ENCODE results near the gene ATP8B3. TPM values are rescaled to one million over a fixed set of nuclear protein-coding genes. Genes with fewer than 3 reads are reported as not detected.

ATP8B3 gene
- total and polyA plus RNA-seq, 3 donors from 2014 or later = 33.2 to 84.2 (median 38.0) TPM

- Histone ChIP-seq H3K4me1 (peaks cover 81% of the 10 kb centered on the region), H3K27ac (peak overlapping the region; percentile 75 to 85), H3K9me3 (no peaks in the 10 kb centered on the region), H3K36me3 (ENCODE audit: low read depth, missing control alignments) (no peaks in the 10 kb centered on the region), H3K27me3 (no peaks in the 10 kb centered on the region), H3K4me3 (peak overlapping the region; percentile 16 to 58)
- no peak for TF ChIP-seq POLR2A (IDR thresholded peaks at IDR 0.05)
- TF ChIP-seq CTCF (IDR thresholded peaks at IDR 0.05) = no peak
- intact Hi-C loops (cut with DNase I; ENCODE audit: low total_unique reads) = no loop called here
- peak; percentile 83 for DNase-seq
- WGBS, 2 donors = 1 to 10% methylated on average over 12 to 28 of the region's 73 CpGs
Measured at GRCh38 chr19:1856698-1857603, 44.9 kb upstream of the ATP8B3 start.

DNA sequence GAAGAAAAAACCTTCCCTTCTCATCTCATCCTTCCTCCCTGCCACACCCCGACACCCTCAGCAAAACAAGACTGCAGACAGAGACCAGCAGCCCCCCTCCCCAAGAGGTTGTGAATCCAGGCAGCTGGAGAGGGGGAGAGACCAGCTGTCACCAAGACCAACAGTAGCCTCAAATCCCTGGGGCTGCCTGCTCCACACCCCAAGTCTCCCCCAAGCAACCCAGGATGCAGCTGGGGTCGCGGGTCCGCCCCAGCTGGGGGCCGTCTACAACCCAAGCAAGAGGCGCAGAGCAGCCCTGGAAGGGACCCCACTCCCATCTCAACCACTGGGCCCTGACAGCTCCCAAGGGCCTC lies 44.2 kb upstream of the ATP8B3 start:
- TF ChIP-seq POLR2A (IDR thresholded peaks at IDR 0.05) (no peak), CTCF (IDR thresholded peaks at IDR 0.05) (no peak)
- Histone ChIP-seq H3K9me3 (no peaks in the 10 kb centered on the region), H3K27me3 (no peaks in the 10 kb centered on the region), H3K27ac (peak overlapping the region; percentile 75 to 85), H3K36me3 (ENCODE audit: low read depth, missing control alignments) (no peaks in the 10 kb centered on the region), H3K4me1 (peaks cover 76% of the 10 kb centered on the region), H3K4me3 (peak overlapping the region in 1 of 2 donors; percentile 58)
- WGBS, 2 donors = 51% methylated on average over 6 of the region's 6 CpGs; no CpG with 5 or more reads in 1 of the 2 donors
- DNase-seq = no peak
- intact Hi-C loops (cut with DNase I; ENCODE audit: low total_unique reads) = no loop called here

GRCh38 chr19:1855828-1856255 lies 43.8 kb upstream of the ATP8B3 start:
- no peak for TF ChIP-seq POLR2A (IDR thresholded peaks at IDR 0.05)
- TF ChIP-seq CTCF (IDR thresholded peaks at IDR 0.05) = no peak
- peak overlapping the region; percentile 75 to 85 for H3K27ac ChIP-seq
- intact Hi-C loops (cut with DNase I; ENCODE audit: low total_unique reads) = no loop called here
- no peaks in the 10 kb centered on the region for H3K27me3 ChIP-seq
- peak overlapping the region in 1 of 2 donors; percentile 1 for H3K4me3 ChIP-seq
- H3K9me3 ChIP-seq = no peaks in the 10 kb centered on the region
- no peak for DNase-seq
- 58 to 66% methylated on average over 12 to 13 of the region's 13 CpGs for WGBS, 2 donors
- H3K36me3 ChIP-seq (ENCODE audit: low read depth, missing control alignments) = no peaks in the 10 kb centered on the region
- peaks cover 72% of the 10 kb centered on the region for H3K4me1 ChIP-seq

DNA sequence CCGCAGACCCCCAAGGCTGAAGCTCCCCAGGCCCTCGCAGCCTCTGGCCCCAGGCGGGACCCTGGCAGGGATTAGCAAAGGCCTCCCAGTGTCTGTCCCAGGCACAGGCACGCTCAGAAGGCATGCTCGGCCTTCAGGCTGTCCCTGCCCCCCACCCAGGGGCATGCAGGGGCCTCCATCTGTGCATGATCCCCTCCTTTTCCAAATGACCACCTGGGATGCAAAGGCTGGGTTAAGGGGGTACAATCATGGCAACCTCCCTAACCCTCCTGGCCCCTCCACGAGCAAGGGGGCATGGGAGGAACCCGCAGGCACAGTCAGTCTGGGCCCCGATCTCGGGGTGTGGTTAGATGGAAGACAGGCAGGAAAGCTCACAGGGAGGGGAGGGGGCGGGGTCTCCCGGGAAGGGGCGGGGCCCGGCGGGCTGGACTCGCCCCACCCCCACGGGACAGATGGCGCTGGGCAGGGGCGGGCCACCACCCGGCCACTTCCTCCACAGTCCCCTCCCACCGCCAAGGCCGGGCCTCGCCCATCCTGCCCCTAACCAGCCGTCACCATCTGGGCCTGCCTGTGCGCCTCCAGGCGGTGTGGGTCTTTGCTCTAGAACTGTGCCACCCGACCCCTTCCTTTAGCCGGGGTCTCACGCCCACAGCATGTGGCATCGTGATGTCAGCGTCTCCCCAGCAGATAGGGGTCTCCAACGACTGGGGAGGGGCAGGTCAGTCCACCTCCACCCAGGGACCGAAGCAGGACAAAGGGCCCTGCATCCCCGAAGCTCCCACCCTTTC lies 43.2 kb upstream of the ATP8B3 start:
- peak overlapping the region; percentile 44 to 85 for H3K27ac ChIP-seq
- TF ChIP-seq POLR2A (IDR thresholded peaks at IDR 0.05) = no peak
- TF ChIP-seq CTCF (IDR thresholded peaks at IDR 0.05) = no peak
- H3K4me3 ChIP-seq = peak overlapping the region in 1 of 2 donors; percentile 1
- DNase-seq = peak; percentile 73
- WGBS, 2 donors = 51 to 76% methylated on average over 27 to 31 of the region's 33 CpGs
- intact Hi-C loops (cut with DNase I; ENCODE audit: low total_unique reads) = no loop called here
- no peaks in the 10 kb centered on the region for H3K9me3 ChIP-seq
- peaks cover 66% of the 10 kb centered on the region for H3K4me1 ChIP-seq
- no peaks in the 10 kb centered on the region for H3K36me3 ChIP-seq (ENCODE audit: low read depth, missing control alignments)
- no peaks in the 10 kb centered on the region for H3K27me3 ChIP-seq

All from testis (tissue), 3 donors.